ENCODE measurements around the gene LY6G6C. TPM values are rescaled to one million over a fixed set of nuclear protein-coding genes. Genes with fewer than 3 reads are reported as not detected.

LY6G6C gene
- total and polyA plus RNA-seq, 2 donors (not counting 1 experiment from before 2014, with no cell fraction given): 0.13 TPM; not detected in 1

DNA sequence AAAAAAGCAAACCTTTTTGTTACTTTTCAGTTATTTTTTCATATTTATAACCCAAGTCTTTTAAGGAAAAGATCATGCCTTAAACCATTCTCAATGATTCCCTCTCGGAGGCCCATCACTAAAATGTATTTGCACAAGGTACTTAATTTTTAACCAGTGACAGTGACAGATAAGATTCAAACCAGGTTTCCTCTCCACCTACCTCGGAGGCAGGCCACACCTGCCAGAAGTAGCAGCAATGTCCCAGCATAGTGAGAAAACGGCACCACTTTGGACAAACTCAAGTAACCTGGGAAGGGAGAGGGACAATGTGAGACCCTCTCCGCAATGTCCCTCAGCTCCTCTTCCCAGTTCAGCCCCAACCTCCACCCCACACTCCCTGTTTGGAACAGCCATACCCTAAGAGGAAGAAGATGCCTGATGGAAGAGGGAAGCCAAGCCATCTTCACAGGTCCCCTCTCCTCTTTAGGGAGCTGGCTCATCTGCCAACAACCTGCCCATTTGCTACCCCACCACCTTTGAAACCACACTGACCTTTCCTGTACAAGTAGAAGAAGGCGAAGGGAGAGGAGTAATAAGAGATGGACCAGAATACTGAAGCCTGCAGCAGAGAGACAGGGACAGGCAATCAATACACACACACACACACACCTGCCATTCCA lies 20.7 kb downstream of the LY6G6C start:
- Histone ChIP-seq H3K9me3 (ENCODE audit: control extremely low read depth in 1 of 3, control insufficient read depth in 2 of 3, insufficient read depth in 1 of 3, low read length in 2 of 3) (no peaks in the 10 kb centered on the region), H3K9ac (ENCODE audit: low read length) (no peak overlapping the region), H3K27ac (ENCODE audit: low read length in 2 of 2) (no peak overlapping the region), H3K4me2 (replicated peaks; ENCODE audit: low read depth, low read length, poor library complexity, severe bottlenecking) (peak overlapping the region; percentile 75), H2AFZ (ENCODE audit: insufficient read depth, low read depth, low read length, poor library complexity, severe bottlenecking) (no peak overlapping the region), H3K4me3 (ENCODE audit: control extremely low read depth in 1 of 5, extremely low read depth in 1 of 5, insufficient read depth in 1 of 5, low read depth in 2 of 5, low read length in 4 of 5) (no peak overlapping the region), H3K27me3 (replicated peaks in 1 of 4; ENCODE audit: control extremely low read depth in 1 of 4, control insufficient read depth in 3 of 4, insufficient read depth in 4 of 4, low read length in 3 of 4) (no peaks in the 10 kb centered on the region), H3K79me2 (ENCODE audit: control insufficient read depth, insufficient read depth, low read length) (peaks cover 42% of the 10 kb centered on the region), H3K4me1 (ENCODE audit: control insufficient read depth in 2 of 2, insufficient read depth in 2 of 2, low read length in 2 of 2) (peaks cover 20 to 28% of the 10 kb centered on the region in 2 donors), H4K20me1 (ENCODE audit: control insufficient read depth, insufficient read depth, low read length, poor library complexity, severe bottlenecking) (no peaks in the 10 kb centered on the region), H3K36me3 (replicated peaks in 1 of 2; ENCODE audit: control extremely low read depth in 1 of 2, control insufficient read depth in 1 of 2, extremely low read depth in 1 of 2, insufficient read depth in 2 of 2, low read length in 1 of 2) (peaks cover 0 to 42% of the 10 kb centered on the region in 2 experiments)
- Mint-ChIP-seq H3K27ac (peak overlapping the region; percentile 28), H3K4me1 (peaks cover 32% of the 10 kb centered on the region), H3K4me3 (peak overlapping the region; percentile 98), H3K9me3 (ENCODE audit: insufficient read depth) (no peaks in the 10 kb centered on the region), H3K27me3 (no peaks in the 10 kb centered on the region)
- ChIA-PET CTCF (interaction anchor here (1.2 kb wide), 1 partner anchor 102 kb away, joined by 4 read pairs; no protein-coding TSS in a partner anchor), POLR2A (no interaction called here)
- intact Hi-C loops (cut with micrococcal nuclease): loop anchor here (5.0 kb wide), 1 partner anchor 34 kb away; the partner anchor contains the start of genes CSNK2B and LY6G5B
- ATAC-seq (ENCODE audit: low read depth) (no peak), DNase-seq (no peak)
- TF ChIP-seq CTCF (IDR thresholded peaks at IDR 0.05) (no peak), EZH2 (IDR thresholded peaks at IDR 0.05; ENCODE audit: borderline replicate concordance, insufficient read depth, low read depth, low read length, poor library complexity, severe bottlenecking) (no peak)
- 100% methylated on average over 1 of the region's 5 CpGs for WGBS (ENCODE audit: insufficient coverage)

DNA sequence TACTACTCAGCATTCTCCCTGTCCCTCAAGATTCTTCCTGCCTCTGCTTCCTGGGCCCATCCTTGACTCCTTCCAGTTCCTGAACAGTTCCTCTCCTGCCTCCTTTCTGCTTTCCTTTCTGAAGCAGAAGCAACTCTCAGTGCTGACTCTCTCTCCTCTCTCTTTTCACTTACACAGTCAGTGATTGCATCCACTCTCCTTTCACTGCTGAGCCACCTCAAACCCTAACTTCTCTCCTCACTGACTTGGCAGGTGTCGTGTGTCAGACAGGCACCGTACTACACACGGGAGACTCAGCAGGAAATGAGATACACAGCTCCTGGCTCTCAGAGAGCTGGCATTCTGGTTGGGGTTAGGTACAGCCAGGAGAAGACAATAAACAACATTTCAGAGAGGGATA lies 24.0 kb downstream of the LY6G6C start:
- CTCF ChIA-PET: interaction anchor here (0.6 kb wide), 1 partner anchor 562 kb away, joined by 3 read pairs; no protein-coding TSS in a partner anchor
- Histone ChIP-seq H3K27ac (ENCODE audit: low read length in 2 of 2) (no peak overlapping the region), H3K9me3 (ENCODE audit: control extremely low read depth in 1 of 3, control insufficient read depth in 2 of 3, insufficient read depth in 1 of 3, low read length in 2 of 3) (no peaks in the 10 kb centered on the region), H4K20me1 (ENCODE audit: control insufficient read depth, insufficient read depth, low read length, poor library complexity, severe bottlenecking) (no peaks in the 10 kb centered on the region), H2AFZ (ENCODE audit: insufficient read depth, low read depth, low read length, poor library complexity, severe bottlenecking) (no peak overlapping the region), H3K4me1 (ENCODE audit: control insufficient read depth in 2 of 2, insufficient read depth in 2 of 2, low read length in 2 of 2) (peaks cover 14 to 19% of the 10 kb centered on the region in 2 donors), H3K36me3 (replicated peaks in 1 of 2; ENCODE audit: control extremely low read depth in 1 of 2, control insufficient read depth in 1 of 2, extremely low read depth in 1 of 2, insufficient read depth in 2 of 2, low read length in 1 of 2) (peaks cover 0 to 66% of the 10 kb centered on the region in 2 experiments), H3K4me3 (ENCODE audit: control extremely low read depth in 1 of 5, extremely low read depth in 1 of 5, insufficient read depth in 1 of 5, low read depth in 2 of 5, low read length in 4 of 5) (no peak overlapping the region), H3K79me2 (ENCODE audit: control insufficient read depth, insufficient read depth, low read length) (peaks cover 37% of the 10 kb centered on the region), H3K4me2 (replicated peaks; ENCODE audit: low read depth, low read length, poor library complexity, severe bottlenecking) (no peak overlapping the region), H3K9ac (ENCODE audit: low read length) (no peak overlapping the region), H3K27me3 (replicated peaks in 1 of 4; ENCODE audit: control extremely low read depth in 1 of 4, control insufficient read depth in 3 of 4, insufficient read depth in 4 of 4, low read length in 3 of 4) (no peaks in the 10 kb centered on the region)
- no peak for ATAC-seq (ENCODE audit: low read depth)
- no peak for TF ChIP-seq CTCF (IDR thresholded peaks at IDR 0.05)
- TF ChIP-seq EZH2 (IDR thresholded peaks at IDR 0.05; ENCODE audit: borderline replicate concordance, insufficient read depth, low read depth, low read length, poor library complexity, severe bottlenecking): no peak
- POLR2A ChIA-PET: no interaction called here
- no peak for DNase-seq
- WGBS (ENCODE audit: insufficient coverage): no CpG with 5 or more reads among the region's 3 CpGs
- Mint-ChIP-seq H3K4me3 (no peak overlapping the region), H3K27me3 (no peaks in the 10 kb centered on the region), H3K27ac (peak overlapping the region; percentile 21), H3K4me1 (peaks cover 24% of the 10 kb centered on the region), H3K9me3 (ENCODE audit: insufficient read depth) (no peaks in the 10 kb centered on the region)
- intact Hi-C loops (cut with micrococcal nuclease): no loop called here
